Measurements from ENCODE around the gene ANXA6. TPM values are rescaled to one million over a fixed set of nuclear protein-coding genes. Genes with fewer than 3 reads are reported as not detected.

ANXA6 gene
- total RNA-seq, 1 donor from 2014 or later = 27.7 TPM

- TF ChIP-seq, protein P1, sequence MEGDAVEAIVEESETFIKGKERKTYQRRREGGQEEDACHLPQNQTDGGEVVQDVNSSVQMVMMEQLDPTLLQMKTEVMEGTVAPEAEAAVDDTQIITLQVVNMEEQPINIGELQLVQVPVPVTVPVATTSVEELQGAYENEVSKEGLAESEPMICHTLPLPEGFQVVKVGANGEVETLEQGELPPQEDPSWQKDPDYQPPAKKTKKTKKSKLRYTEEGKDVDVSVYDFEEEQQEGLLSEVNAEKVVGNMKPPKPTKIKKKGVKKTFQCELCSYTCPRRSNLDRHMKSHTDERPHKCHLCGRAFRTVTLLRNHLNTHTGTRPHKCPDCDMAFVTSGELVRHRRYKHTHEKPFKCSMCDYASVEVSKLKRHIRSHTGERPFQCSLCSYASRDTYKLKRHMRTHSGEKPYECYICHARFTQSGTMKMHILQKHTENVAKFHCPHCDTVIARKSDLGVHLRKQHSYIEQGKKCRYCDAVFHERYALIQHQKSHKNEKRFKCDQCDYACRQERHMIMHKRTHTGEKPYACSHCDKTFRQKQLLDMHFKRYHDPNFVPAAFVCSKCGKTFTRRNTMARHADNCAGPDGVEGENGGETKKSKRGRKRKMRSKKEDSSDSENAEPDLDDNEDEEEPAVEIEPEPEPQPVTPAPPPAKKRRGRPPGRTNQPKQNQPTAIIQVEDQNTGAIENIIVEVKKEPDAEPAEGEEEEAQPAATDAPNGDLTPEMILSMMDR (IDR thresholded peaks at IDR 0.05; ENCODE audit: unreplicated experiment) = no peak
- Mint-ChIP-seq H3K9me3 (ENCODE audit: low read depth) (no peaks in the 10 kb centered on the region), H3K4me3 (ENCODE audit: low read depth) (no peak overlapping the region), H3K27me3 (no peaks in the 10 kb centered on the region), H3K36me3 (ENCODE audit: insufficient read depth) (no peaks in the 10 kb centered on the region), H3K27ac (no peak overlapping the region), H3K4me1 (ENCODE audit: low read depth) (peaks cover 15% of the 10 kb centered on the region)
- DNase-seq (ENCODE audit: low spot score, unreplicated experiment) = no peak
Observed at GRCh38 chr5:151095341-151096000, 62.1 kb downstream of the ANXA6 start.

- Mint-ChIP-seq H3K4me1 (ENCODE audit: low read depth) (peaks cover 15% of the 10 kb centered on the region), H3K9me3 (ENCODE audit: low read depth) (no peaks in the 10 kb centered on the region), H3K27ac (no peak overlapping the region), H3K4me3 (ENCODE audit: low read depth) (no peak overlapping the region), H3K36me3 (ENCODE audit: insufficient read depth) (no peaks in the 10 kb centered on the region), H3K27me3 (peaks cover 4% of the 10 kb centered on the region)
- no peak for DNase-seq (ENCODE audit: low spot score, unreplicated experiment)
- TF ChIP-seq, protein P1 (IDR thresholded peaks at IDR 0.05; ENCODE audit: unreplicated experiment) = no peak
Observed at GRCh38 chr5:151094852-151095245, 62.7 kb downstream of the ANXA6 start.

- no peak for DNase-seq (ENCODE audit: low spot score, unreplicated experiment)
- Mint-ChIP-seq H3K36me3 (ENCODE audit: insufficient read depth) (no peaks in the 10 kb centered on the region), H3K27ac (no peak overlapping the region)
Observed at GRCh38 chr5:151094030-151094851, 63.3 kb downstream of the ANXA6 start.

DNA sequence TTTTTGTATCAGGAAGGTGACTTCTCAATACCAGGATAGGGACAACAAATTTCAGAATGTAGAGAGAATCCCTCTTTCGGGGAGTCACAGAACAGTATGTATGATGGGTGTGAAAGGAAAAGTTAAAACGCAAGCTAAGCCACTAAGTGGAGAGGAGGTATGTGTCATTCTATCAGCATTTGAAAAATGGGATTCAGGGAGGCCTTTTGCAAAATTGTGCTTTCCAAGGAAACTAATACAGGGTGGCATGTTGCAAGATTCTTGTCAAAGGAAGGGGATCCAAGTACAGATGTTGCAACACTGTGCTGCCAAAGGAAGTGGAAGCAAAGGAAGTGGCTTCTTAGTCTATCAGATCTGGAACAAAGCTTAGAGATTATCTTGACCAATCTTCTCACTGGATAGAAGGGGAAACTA, 64.1 kb downstream of the ANXA6 start:
- Mint-ChIP-seq H3K27ac (no peak overlapping the region), H3K36me3 (ENCODE audit: insufficient read depth) (no peaks in the 10 kb centered on the region), H3K9me3 (ENCODE audit: low read depth) (no peaks in the 10 kb centered on the region)

More at GRCh38 chr5:151094030-151094851, 63.3 kb downstream of the ANXA6 start:
- Mint-ChIP-seq H3K4me3 (ENCODE audit: low read depth) (no peak overlapping the region), H3K9me3 (ENCODE audit: low read depth) (no peaks in the 10 kb centered on the region), H3K4me1 (ENCODE audit: low read depth) (peaks cover 15% of the 10 kb centered on the region), H3K27me3 (peaks cover 4% of the 10 kb centered on the region)
- TF ChIP-seq, protein P1 (IDR thresholded peaks at IDR 0.05; ENCODE audit: unreplicated experiment) = no peak

GRCh38 chr5:151092762-151093161, 64.8 kb downstream of the ANXA6 start:
- Mint-ChIP-seq H3K9me3 (ENCODE audit: low read depth) (no peaks in the 10 kb centered on the region), H3K27ac (no peak overlapping the region), H3K36me3 (ENCODE audit: insufficient read depth) (no peaks in the 10 kb centered on the region), H3K27me3 (peaks cover 9% of the 10 kb centered on the region), H3K4me3 (ENCODE audit: low read depth) (no peak overlapping the region), H3K4me1 (ENCODE audit: low read depth) (peaks cover 15% of the 10 kb centered on the region)
- DNase-seq (ENCODE audit: low spot score, unreplicated experiment) = no peak
- TF ChIP-seq, protein P1 (IDR thresholded peaks at IDR 0.05; ENCODE audit: unreplicated experiment) = no peak

More for the DNA sequence above, 64.1 kb downstream of the ANXA6 start:
- Mint-ChIP-seq H3K4me1 (ENCODE audit: low read depth) (peaks cover 15% of the 10 kb centered on the region), H3K27me3 (peaks cover 7% of the 10 kb centered on the region), H3K4me3 (ENCODE audit: low read depth) (no peak overlapping the region)
- TF ChIP-seq, protein P1 (IDR thresholded peaks at IDR 0.05; ENCODE audit: unreplicated experiment) = no peak
- DNase-seq (ENCODE audit: low spot score, unreplicated experiment) = no peak
